ENCODE results near the gene GDF10.

The GDF10 gene

GRCh38 chr10:47276071-47276470, 23.9 kb upstream of the GDF10 start:
- no peak for ATAC-seq

GRCh38 chr10:47276576-47277351, 23.2 kb upstream of the GDF10 start:
- DNase-seq (no peak), ATAC-seq (no peak)

More at GRCh38 chr10:47276071-47276470, 23.9 kb upstream of the GDF10 start:
- DNase-seq, result no peak

- peak; percentile 93 for ATAC-seq
- DNase-seq, result peak; percentile 55
Measured at GRCh38 chr10:47277352-47278151, 22.4 kb upstream of the GDF10 start.

- no peak for ATAC-seq
- no peak for DNase-seq
Measured at GRCh38 chr10:47278152-47278473, 21.9 kb upstream of the GDF10 start.

- DNase-seq, result no peak
- no peak for ATAC-seq
Measured at GRCh38 chr10:47278720-47279119, 21.3 kb upstream of the GDF10 start.

- ATAC-seq, result no peak
- no peak for DNase-seq
Measured at GRCh38 chr10:47279276-47279675, 20.7 kb upstream of the GDF10 start.

- DNase-seq (no peak), ATAC-seq (no peak)
Measured at GRCh38 chr10:47282005-47282656, 17.9 kb upstream of the GDF10 start.

GRCh38 chr10:47282657-47283018, 17.4 kb upstream of the GDF10 start:
- DNase-seq (no peak), ATAC-seq (no peak)

GRCh38 chr10:47283101-47283630, 16.8 kb upstream of the GDF10 start:
- DNase-seq (no peak), ATAC-seq (no peak)

- DNase-seq, result no peak
- ATAC-seq, result no peak
Measured at GRCh38 chr10:47283848-47284247, 16.1 kb upstream of the GDF10 start.

GRCh38 chr10:47285381-47286115, 14.4 kb upstream of the GDF10 start:
- no peak for ATAC-seq

GRCh38 chr10:47286116-47286505, 13.9 kb upstream of the GDF10 start:
- DNase-seq, result no peak
- no peak for ATAC-seq

More at GRCh38 chr10:47285381-47286115, 14.4 kb upstream of the GDF10 start:
- DNase-seq, result no peak

GRCh38 chr10:47286591-47287315, 13.2 kb upstream of the GDF10 start:
- no peak for DNase-seq
- ATAC-seq, result no peak

GRCh38 chr10:47287365-47287802, 12.6 kb upstream of the GDF10 start:
- ATAC-seq, result no peak
- DNase-seq, result no peak

GRCh38 chr10:47287805-47288204, 12.2 kb upstream of the GDF10 start:
- no peak for ATAC-seq
- DNase-seq, result no peak

GRCh38 chr10:47288236-47288635, 11.8 kb upstream of the GDF10 start:
- DNase-seq (no peak), ATAC-seq (no peak)

- no peak for ATAC-seq
Measured at GRCh38 chr10:47288916-47289495, 11.0 kb upstream of the GDF10 start.

GRCh38 chr10:47289921-47290320, 10.1 kb upstream of the GDF10 start:
- ATAC-seq, result no peak
- no peak for DNase-seq

More at GRCh38 chr10:47288916-47289495, 11.0 kb upstream of the GDF10 start:
- DNase-seq, result no peak

- ATAC-seq, result no peak
- DNase-seq, result no peak
Measured at GRCh38 chr10:47290338-47290737, 9.7 kb upstream of the GDF10 start.

GRCh38 chr10:47291682-47292081, 8.3 kb upstream of the GDF10 start:
- ATAC-seq (no peak), DNase-seq (no peak)

GRCh38 chr10:47294057-47294456, 5.9 kb upstream of the GDF10 start:
- no peak for ATAC-seq
- DNase-seq, result no peak
